ENCODE data around the gene KRTAP19-7. TPM values are rescaled to one million over a fixed set of nuclear protein-coding genes. Genes with fewer than 3 reads are reported as not detected.

The KRTAP19-7 gene
- not detected for total RNA-seq
- long read RNA-seq, donor 1: 0 reads
- long read RNA-seq, donor 2: 0 reads

GRCh38 chr21:30561264-30561895 is at the start of gene KRTAP19-7:
TSS of gene KRTAP19-7 (minus strand) at chr21:30561314. CDS start at chr21:30561289, 25 bp downstream.
- intact Hi-C loops (cut with DNase I, micrococcal nuclease): no loop called here

GRCh38 chr21:30605968-30606367 is 44.9 kb upstream of the KRTAP19-7 start:
- Histone ChIP-seq H3K36me3 (ENCODE audit: low read depth) (no peaks in the 10 kb centered on the region), H3K4me1 (ENCODE audit: low read depth) (no peaks in the 10 kb centered on the region), H3K4me3 (no peak overlapping the region), H3K9me3 (peaks cover 48% of the 10 kb centered on the region)
- DNase-seq (no peak), ATAC-seq (no peak)
- no peak for TF ChIP-seq CTCF (IDR thresholded peaks at IDR 0.05)
- intact Hi-C loops (cut with DNase I, micrococcal nuclease): no loop called here

More at GRCh38 chr21:30561264-30561895, at the start of gene KRTAP19-7:
- ATAC-seq (no peak), DNase-seq (no peak)
- Histone ChIP-seq H3K36me3 (ENCODE audit: low read depth) (no peaks in the 10 kb centered on the region), H3K9me3 (peaks cover 51% of the 10 kb centered on the region), H3K4me1 (ENCODE audit: low read depth) (no peaks in the 10 kb centered on the region), H3K4me3 (no peak within 1 kb of the TSS)
- no peak for TF ChIP-seq CTCF (IDR thresholded peaks at IDR 0.05)

DNA sequence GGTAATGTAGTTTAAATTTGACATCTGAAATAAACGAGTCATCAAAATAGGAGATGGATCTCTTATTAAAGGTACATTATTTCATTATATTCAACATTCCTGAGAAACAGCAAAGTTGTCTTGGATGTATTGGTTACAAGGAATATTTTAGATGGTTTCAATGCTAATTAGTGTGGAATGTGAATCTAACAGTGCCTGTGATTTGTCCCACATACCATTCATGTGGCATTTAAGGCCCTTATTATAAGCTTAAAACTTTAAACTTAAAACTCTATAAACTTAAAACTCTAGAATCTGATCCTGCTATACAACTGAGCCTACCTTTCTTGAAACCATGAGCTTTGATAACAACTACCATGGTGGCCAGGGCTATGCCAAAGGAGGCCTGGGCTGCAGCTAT is 39.7 kb upstream of the KRTAP19-7 start, which contains the start of gene KRTAP22-1:
Gene KRTAP22-1 (plus strand): TSS at position 301 of the 400 bp plus-strand sequence.
- ATAC-seq (no peak), DNase-seq (no peak)
- peaks cover 44% of the 10 kb centered on the region for H3K9me3 ChIP-seq
- no peaks in the 10 kb centered on the region for H3K4me1 ChIP-seq (ENCODE audit: low read depth)
- H3K36me3 ChIP-seq (ENCODE audit: low read depth): no peaks in the 10 kb centered on the region
- intact Hi-C loops (cut with DNase I, micrococcal nuclease): no loop called here
- H3K4me3 ChIP-seq: no peak within 1 kb of the TSS
- no peak for TF ChIP-seq CTCF (IDR thresholded peaks at IDR 0.05)

DNA sequence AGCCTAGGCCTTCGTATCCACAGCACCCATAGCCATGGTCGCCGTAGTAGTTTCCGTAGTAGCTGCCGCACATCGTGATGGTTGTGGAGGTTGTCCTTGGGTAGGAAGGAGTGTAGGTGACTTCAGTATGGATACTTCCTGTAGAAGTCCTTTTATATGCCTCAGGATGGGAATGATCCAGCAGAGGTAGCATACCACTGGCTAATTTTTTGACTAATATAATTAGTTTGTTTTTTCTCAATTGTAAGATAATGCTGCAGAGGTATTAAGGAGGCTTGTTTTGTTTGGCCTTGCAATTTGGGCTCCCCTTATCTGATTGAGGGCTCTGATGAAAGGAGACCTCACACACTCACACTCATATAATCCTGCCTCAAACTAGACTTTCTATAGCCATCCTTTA is 37.7 kb upstream of the KRTAP19-7 start, which contains the start of gene KRTAP6-2:
Gene KRTAP6-2 (minus strand): TSS at position 101 of the 400 bp plus-strand sequence. CDS start 28 bp downstream, at position 73.
- no peaks in the 10 kb centered on the region for H3K4me1 ChIP-seq (ENCODE audit: low read depth)
- peaks cover 45% of the 10 kb centered on the region for H3K9me3 ChIP-seq
- no peaks in the 10 kb centered on the region for H3K36me3 ChIP-seq (ENCODE audit: low read depth)
- intact Hi-C loops (cut with DNase I, micrococcal nuclease): no loop called here
- DNase-seq: no peak
- TF ChIP-seq CTCF (IDR thresholded peaks at IDR 0.05): no peak
- H3K4me3 ChIP-seq: no peak within 1 kb of the TSS
- ATAC-seq: no peak

- intact Hi-C loops (cut with DNase I, micrococcal nuclease): no loop called here
- H3K9me3 ChIP-seq: peaks cover 44% of the 10 kb centered on the region
- H3K4me3 ChIP-seq: no peak within 1 kb of the TSS
- no peak for TF ChIP-seq CTCF (IDR thresholded peaks at IDR 0.05)
- ATAC-seq (no peak), DNase-seq (no peak)
- no peaks in the 10 kb centered on the region for H3K36me3 ChIP-seq (ENCODE audit: low read depth)
- no peaks in the 10 kb centered on the region for H3K4me1 ChIP-seq (ENCODE audit: low read depth)
Observed at GRCh38 chr21:30592140-30592539, 31.0 kb upstream of the KRTAP19-7 start, which contains the start of gene KRTAP6-3. TSS of gene KRTAP6-3 (plus strand) at chr21:30592440. CDS start at chr21:30592446, 6 bp downstream.
